Measurements from ENCODE around the gene ZNF205.
A peak's percentile ranks its signal among the peaks of the same experiment; 100 is the strongest.
"Not testable (repeated sequence)": the region's sequence is repeated elsewhere in the genome, so short reads cannot be mapped to it uniquely, and the experiment has no call there.

ZNF205 gene

DNA sequence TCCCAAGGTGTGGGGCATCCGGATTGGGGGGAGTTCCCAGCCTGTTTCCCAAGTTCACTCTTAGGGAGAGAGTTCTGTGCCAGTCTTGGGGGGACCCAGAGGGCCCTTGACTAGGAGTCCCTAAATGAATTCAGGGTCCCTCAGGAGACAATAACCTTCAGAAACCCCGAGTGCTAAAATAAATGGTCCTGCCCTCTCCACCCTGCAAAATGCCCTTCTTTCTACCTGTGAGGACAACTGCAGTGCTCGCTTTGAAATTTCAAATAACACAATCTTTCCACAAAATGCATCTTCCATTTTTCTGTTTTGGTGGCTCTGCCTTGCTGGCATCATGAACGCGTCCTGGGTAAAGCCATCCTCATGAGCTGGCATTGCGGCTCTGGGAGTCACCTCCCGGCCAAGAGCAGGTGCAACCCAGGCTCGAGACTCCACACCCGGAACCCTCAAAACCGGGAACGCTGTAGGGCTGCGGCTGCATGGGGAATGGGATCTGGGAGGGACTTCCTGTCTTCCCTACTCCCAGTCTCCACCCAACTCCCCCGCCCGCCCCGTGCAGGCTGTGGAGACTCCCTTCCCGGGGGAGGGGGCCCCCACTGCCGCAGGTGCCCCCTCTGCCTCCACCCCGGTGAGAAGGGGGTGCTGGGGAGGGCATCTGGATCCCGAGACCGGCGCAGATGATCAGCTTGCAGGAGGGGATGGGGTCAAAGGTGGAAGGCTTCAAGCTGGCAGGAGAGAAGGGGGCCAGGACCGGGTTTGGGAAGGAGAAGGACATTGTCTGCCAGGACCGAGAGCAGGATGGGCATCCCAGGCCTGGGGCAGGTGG is at the start of gene ZNF205:
TSS of gene ZNF205 (plus strand) at position 529 of the 823 bp plus-strand sequence. CDS start 845 bp downstream, outside the sequence.
- ATAC-seq (no peak), DNase-seq (no peak)

DNA sequence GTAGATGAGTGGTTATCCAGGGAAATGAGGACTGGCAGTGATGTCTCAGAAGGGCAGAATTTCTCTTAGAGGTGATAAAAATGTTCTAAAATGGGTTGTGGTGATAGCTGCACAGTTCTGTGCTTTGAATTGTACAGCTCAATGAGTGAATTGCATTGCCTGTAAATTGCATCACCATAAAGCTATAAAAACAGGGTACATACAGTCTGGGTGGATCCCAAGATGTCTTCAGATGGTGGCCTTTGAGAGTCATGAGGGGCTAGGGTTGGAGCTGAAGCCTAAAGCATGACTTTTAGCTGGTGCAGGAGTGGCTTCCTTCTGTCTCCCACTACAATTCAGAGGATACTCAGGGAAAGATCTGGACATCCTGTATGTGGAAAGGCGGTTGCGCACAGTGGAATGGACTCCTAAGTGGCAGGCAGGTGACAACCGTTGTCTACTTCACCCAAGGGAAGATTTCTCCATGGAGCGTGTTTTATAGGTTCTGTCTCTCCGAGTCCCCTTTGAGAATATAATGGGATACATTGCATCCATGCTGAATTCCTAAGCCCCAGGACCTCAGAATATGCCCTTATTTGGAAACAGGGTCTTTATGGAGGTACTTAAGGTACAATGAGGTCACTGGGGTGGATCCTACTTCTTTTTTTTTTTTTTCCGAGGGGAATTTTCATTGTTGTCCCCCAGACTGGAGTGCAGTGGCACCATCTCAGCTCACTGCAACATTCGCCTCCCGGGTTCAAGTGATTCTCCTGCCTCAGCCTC is 48.6 kb upstream of the ZNF205 start:
- DNase-seq: no peak
- no peak for ATAC-seq

DNA sequence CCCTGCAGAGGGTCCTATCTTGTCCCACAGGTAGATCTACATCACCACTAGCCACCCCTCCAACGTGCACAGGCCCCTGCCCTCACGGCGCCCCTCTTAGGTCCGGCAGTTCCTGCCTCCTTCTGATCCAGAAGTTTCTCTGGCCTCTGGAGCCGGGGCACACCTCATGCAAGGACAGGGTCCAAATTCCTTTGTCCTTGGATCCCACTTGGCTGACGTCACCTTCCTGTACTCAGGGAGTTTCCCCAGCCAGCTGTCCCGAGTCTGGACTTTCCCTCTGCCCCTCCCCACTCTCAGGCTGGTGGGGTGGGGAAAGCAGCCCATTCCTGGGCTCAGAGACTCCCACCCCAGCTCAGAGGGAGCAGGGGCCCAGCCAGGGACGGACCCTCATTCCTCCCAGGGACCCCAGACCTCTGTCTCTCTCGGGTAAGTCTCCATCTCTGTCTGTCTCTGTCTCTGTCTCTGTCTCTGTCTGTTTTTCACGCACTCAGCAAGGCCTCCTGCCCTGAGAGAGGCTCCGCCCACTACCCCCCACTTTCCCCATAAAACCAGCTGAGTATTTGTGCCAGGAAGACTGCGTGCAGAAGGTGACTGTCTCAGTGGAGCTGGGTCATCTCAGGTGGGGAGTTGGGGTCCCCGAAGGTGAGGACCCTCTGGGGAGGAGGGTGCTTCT is 47.2 kb upstream of the ZNF205 start, which contains the start of gene IL32:
TSS of gene IL32 (plus strand) at position 572 of the 673 bp plus-strand sequence. CDS start 172 bp downstream, outside the sequence.
- DNase-seq (peak; percentile 79), ATAC-seq (peak; percentile 60)

DNA sequence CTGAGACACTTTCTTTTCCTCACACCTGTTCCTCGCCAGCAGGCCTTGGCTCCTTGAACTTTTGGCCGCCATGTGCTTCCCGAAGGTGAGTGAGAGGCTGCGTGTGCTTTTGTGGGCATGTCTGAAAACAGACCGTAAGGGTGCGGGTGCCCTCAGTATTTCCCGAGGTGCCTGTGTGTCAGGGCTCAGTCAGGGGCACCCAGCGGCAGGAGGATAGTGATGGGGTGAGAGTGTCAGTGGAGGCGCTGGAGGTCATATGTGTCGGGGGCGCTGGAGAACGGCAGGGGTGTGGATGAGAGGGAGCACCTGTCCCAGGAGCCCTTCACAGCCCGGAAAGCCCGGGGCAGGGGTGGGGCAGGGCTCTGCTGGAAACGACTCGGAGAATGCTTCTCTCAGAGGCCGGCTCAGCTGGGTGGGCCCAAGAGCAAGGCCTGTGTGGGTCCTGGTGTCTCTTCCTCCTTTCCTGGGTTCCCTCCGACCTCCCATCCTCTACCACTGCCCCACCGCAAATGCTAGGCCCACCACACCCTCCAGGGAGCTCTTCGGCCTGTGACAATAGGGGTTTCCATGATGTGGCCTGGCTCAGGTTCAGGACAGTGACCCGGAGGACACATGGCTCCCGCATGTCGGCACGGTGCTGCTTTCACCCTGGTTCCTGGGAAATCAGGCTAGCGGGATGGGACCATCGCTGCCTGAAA is 46.5 kb upstream of the ZNF205 start:
- DNase-seq (peak; percentile 49), ATAC-seq (peak; percentile 26)

DNA sequence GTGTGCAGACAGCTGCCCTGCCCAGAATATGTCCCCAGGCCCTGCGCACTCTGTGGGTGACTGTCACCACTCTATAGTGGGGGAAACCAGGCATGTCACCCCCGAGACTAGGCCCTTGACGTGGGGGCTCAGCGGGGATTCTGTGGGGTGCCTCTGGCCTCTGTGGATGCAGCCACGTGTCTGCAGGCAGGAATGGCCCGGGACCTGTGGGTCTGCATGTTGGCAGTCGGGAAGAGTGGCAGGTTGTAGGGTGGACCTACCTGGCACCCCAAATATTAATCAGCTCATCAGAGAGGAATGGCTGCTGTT is 46.0 kb upstream of the ZNF205 start:
- DNase-seq: no peak
- ATAC-seq: no peak

DNA sequence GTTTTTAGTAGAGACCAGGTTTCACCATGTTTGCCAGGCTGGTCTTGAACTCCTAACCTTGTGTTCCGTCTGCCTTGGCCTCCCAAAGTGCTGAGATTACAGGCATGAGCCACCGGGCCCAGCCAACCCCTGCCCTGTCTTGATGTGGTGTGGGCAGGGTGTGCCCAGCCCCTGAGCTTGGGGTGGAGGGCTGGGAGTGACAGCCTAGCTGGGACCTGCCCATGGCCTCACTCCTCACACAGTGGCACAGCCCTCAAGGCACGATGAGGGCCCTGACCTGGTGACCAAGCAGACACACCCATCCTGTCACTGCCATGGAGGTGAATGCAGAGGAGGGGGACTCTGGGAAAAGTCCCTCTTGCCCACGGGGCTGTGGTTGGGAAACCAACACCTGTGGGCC is 43.9 kb upstream of the ZNF205 start:
- DNase-seq: no peak
- no peak for ATAC-seq

DNA sequence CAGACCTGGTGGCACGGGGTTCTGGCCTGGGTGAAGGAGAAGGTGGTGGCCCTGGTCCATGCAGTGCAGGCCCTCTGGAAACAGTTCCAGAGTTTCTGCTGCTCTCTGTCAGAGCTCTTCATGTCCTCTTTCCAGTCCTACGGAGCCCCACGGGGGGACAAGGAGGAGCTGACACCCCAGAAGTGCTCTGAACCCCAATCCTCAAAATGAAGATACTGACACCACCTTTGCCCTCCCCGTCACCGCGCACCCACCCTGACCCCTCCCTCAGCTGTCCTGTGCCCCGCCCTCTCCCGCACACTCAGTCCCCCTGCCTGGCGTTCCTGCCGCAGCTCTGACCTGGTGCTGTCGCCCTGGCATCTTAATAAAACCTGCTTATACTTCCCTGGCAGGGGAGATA is 43.2 kb upstream of the ZNF205 start:
- ATAC-seq, DNase-seq: not testable (repeated sequence)

DNA sequence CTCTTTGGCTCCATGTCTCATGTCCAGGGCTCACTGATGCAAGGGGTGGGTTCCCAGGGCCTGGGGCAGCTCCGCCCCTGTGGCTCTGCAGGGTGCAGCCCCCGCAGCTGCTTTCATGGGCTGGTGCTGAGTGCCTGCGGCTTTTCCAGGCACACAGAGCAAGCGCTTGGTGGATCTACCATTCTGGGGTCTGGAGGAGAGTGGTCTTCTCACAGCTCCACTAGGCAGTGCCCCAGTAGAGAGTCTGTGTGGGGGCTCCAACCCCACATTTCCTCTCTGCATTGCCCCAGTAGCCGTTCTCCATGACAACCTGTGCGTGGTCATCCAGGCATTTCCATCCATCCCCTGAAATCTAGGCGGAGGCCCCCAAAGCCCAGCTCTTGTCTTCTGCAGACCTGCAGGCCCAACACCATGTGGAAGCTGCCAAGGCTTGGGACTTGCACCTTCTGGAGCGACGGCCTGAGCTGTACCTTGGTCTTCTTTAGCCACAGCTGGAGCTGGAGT is 41.7 kb upstream of the ZNF205 start:
- no peak for ATAC-seq
- no peak for DNase-seq

DNA sequence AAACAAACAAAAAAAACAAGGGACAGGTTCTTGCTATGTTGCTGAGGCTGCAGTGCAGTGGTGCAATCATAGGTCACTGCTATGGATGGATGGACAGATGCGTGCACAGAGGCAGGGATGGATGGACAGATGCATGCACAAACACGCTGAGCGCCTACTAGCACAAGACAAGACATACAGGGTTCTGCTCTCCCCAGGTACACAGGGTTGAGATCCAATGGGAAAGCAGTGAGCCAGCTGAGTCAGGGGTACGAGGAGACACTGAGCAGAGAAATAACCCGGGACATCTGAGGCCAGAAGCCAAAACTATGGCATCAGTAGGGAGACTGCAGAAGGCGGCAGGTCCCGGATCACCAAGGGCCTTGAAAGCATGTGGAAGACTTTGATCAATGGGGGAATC is 40.7 kb upstream of the ZNF205 start:
- ATAC-seq: no peak
- no peak for DNase-seq

DNA sequence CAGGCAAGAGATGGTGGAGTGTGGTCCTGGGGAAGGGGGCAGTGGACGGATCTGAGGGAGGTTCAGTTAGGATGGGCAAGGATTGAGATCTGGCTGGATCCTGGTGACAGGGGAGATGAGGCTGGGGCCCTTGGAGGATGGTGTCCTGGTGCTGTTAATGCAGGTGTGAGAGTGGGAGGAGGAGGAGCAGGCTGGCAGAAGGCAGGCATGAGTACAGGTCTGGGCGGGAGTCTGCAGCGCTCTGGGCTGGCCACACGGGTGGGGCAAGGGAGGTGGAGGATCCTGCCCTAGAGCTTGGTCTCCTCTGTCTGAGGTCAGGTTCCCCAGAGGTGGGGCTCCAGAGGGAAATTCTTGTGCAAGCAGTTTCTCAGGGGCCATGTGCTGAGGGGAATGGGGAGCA is 40.2 kb upstream of the ZNF205 start:
- ATAC-seq: peak; percentile 11
- not testable (repeated sequence) for DNase-seq

DNA sequence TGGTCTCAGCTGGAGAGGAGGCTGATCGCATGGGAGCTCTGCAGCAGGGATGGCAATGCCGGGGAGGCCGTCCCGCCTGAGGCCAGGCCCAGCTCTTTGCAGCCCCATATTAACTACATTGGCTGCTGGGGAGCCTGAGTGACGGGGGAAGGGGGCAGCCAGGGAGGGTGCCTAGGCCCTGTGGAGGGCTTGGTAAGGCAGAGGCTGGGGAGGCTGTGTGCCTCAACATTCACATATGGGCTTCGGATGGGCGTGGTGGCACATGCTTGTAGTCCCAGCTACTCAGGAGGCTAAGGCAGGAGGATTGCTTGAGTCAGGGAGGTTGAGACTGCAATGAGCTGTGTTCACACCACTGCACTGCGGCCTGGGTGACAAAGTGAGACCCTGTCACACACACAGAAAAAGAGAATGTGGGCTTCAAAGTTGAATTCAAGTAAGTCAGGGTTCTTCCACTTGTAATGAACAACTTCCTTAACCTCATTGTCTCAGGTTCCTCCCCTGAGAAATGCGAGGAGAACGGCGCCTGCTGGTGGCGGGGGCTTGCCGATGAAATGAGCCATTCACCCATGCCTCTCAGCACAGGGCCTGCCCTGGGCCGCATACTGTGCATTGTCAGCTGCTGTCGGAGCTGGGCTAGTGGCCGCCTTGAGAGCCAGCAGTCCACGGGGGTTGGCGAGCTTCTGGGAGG is 39.7 kb upstream of the ZNF205 start:
- ATAC-seq: peak; percentile 22

DNA sequence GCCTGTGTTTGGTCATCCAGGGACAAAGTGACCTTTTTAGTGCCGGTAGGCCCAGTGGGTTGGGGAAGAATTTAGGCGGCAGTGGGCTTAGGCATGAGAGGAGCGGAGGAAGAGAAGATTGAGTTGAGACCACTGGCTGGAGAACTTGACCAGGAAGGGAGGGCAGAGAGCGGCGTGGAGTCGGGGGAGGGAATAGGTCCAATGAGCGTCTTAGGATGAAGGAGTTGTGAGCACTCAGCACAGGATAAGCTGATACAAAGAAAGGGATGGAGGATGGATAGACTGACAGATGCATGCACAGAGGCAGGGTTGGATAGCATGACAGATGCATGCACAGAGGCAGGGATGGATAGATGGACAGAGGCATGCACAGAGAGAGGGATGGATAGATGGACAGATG is 38.9 kb upstream of the ZNF205 start:
- DNase-seq (no peak), ATAC-seq (no peak)

More for the DNA sequence above, 39.7 kb upstream of the ZNF205 start:
- DNase-seq: not testable (repeated sequence)

DNA sequence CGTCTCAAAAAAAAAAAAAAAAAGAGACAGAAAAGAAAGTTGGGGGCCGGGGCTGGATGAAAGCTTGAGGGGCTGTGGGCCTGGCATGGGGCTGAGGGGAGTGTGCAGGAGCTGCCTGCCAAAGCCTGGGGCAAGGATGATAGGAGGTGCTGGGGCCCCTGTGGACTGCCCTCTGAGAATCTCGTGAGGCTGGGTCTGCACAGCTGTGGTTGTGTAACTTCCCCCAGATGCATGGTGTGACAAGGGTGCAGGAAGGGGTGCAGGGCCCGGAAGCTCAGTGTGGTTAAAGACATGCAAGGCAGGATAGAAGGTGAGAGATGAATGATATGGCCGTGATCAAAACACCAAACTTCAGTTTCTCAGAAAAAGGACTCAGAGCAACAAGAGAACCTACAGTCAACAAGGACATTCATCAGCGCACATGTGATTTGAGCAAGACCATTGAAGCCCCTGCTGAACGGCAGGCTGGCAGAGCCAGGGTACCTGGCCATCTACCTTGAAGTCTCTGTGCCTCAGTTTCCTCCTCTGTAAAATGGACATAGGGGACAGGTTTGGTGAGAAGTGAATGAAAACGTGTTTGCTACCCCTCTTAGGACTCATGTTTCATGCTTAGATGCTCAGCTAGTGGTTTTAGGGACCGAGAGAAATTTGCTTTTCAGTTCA is 37.4 kb upstream of the ZNF205 start:
- DNase-seq: peak; percentile 74
- peak; percentile 88 for ATAC-seq

DNA sequence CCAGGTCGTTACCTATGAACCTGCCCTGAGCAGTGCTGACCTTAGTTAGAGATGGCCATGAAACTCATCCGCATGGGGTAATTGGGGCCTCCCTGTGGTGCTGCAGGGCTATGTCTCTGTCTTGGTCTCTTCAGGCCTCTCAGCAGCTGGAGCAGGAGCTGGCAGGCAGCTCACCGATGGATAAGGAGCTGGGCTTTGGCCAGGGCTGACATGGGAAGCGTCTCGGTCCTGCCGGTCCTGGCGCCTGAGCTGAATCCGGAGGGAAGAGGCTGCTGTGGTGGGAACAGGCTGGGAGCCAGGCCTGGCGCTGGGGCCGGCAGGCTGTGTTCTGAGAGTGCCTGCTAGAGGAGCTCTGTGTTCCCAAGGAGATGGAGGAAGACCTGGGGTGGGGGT is 36.9 kb upstream of the ZNF205 start:
- ATAC-seq (no peak), DNase-seq (no peak)

DNA sequence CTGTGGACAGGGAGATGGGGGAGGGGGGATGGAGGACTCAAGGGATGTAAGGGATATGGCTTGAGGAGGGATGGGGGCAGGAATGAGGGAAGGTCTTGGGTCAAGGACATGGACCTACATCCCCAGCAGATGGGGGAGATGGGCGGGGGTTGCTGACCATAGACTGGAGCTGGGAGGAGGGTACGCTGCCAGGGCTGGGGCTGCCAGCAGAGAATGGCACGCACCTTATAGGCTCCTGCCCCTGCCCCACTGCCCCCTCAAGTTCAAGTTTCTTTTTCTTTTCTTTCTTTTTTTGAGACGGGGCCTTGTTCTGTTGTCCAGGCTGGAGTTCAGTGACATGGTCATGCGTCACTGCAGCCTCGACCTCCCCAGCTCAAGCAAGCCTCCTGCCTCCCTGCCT is 36.4 kb upstream of the ZNF205 start:
- DNase-seq, ATAC-seq: not testable (repeated sequence)

DNA sequence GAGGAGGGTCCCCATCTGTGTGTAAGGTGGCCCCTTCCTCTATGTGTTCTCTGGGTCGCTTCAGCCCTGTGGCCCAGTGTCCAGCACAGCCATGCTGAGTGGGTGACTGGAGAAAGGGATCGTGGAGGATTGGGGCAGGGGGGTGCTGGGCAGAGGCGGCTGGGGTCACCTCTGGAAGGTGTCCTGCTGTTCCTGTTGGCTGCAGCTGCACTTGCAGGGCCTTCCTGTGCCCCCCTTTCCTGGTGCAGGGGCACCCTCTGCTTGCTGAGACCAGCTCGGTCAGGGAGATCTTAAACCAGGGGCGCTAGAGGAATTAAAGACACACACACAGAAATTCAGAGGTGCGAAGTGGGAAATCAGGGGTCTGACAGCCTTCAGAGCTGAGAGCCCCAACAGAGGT is 35.8 kb upstream of the ZNF205 start:
- no peak for ATAC-seq
- DNase-seq: no peak

DNA sequence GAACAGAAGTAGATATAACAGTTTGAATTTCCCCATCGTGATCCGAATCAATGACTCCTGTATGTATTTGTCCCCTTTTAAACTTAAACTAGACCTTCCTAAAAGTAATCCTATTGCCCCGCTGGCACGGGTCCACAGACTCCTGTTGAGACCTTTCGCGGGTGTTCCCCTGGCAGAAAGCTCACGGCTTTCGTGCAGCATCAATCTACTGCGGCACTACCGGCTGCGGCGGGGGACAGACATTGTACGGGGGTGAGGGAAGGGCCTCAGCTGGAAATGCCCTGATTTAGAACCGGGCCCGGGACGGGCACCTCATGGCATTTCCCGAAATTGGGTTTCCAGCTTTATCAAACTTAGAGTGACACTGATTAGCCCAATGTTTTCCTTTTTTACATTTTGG is 32.4 kb upstream of the ZNF205 start:
- ATAC-seq: no peak
- DNase-seq: no peak

DNA sequence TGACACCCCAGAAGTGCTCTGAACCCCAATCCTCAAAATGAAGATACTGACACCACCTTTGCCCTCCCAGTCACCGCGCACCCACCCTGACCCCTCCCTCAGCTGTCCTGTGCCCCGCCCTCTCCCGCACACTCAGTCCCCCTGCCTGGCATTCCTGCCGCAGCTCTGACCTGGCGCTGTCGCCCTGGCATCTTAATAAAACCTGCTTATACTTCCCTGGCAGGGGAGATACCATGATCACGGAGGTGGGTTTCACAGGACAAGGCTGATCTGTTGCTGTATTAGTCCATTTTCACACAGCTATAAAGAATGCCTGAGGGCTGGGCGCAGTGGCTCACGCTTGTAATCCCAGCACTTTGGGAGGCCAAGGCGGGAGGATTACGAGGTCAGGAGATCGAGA is 30.4 kb upstream of the ZNF205 start:
- not testable (repeated sequence) for ATAC-seq

DNA sequence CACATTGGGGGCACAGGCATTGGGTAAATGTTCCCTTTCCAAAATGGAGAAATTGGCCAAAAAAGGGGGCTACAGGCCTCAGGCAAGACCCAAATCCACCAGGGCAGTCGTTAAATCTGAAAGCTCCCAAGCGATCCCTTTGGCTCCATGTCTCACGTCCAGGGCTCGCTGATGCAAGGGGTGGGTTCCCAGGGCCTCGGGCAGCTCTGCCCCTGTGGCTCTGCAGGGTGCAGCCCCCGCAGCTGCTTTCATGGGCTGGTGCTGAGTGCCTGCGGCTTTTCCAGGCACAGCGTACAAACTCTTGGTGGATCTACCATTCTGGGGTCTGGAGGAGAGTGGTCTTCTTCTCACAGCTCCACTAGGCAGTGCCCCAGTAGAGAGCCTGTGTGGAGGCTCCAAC is 29.0 kb upstream of the ZNF205 start:
- ATAC-seq: not testable (repeated sequence)

More for the DNA sequence above, 30.4 kb upstream of the ZNF205 start:
- not testable (repeated sequence) for DNase-seq

DNA sequence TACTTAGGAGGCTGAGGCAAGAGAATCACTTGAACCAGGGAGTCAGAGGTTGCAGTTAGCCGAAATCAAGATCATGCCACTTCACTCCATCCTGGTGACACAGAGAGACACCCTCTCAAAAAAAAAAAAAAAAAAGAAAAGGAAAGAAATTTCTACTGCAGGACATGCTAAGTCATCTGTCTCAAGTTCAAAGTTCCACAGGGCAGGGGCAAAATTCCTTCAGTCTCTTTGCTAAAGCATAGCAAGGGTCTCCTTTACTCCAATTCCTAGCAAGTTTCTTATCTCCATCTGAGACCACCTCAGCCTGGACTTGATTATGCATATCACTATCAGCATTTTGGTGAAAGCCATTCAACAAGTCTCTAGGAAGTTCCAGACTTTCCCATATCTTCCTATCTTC is 27.9 kb upstream of the ZNF205 start:
- ATAC-seq (no peak), DNase-seq (no peak)

More for the DNA sequence above, 29.0 kb upstream of the ZNF205 start:
- not testable (repeated sequence) for DNase-seq

Measured in stimulated activated naive CD8-positive, alpha-beta T cell treated with anti-CD3 and anti-CD28 coated beads, Interleukin-15, Interleukin-2, amounts not matched to agents 100 U/mL and 50 U/mL, for 24 hours (primary cell).